Activated CD4-positive, alpha-beta memory T cell treated with anti-CD3 and anti-CD28 coated beads, Interleukin-2, amount 10 ng/mL, durations not matched to agents 7 days and 5 days (primary cell): Measurements from ENCODE around the gene PP2D1. TPM values are rescaled to one million over a fixed set of nuclear protein-coding genes. Genes with fewer than 3 reads are reported as not detected.
A peak's percentile ranks its signal among the peaks of the same experiment; 100 is the strongest.

Experiments
- CTCF ChIA-PET: fragments of 350-600 bp; sonication (Branson Sonifier 250); formaldehyde crosslinking; loops from one replicate; lab custom pipeline; 2021; ENCODE audit warnings: antibody characterized with exemption, inconsistent platforms; lab: Charles Lee
- POLR2A ChIA-PET: fragments of 350-600 bp; sonication (Branson Sonifier 250); formaldehyde crosslinking; loops from one replicate; lab custom pipeline; 2021; ENCODE audit warnings: antibody characterized with exemption; lab: Charles Lee
- DNase-seq: peaks from one replicate; pipeline ENCODE4 v3.0.0-alpha.2; 2020
- H3K27ac Mint-ChIP-seq: one replicate; pipeline ENCODE4 v1.8.0; 2021; ENCODE audit warnings: mild to moderate bottlenecking, mixed read lengths
- H3K27me3 Mint-ChIP-seq: one replicate; pipeline ENCODE4 v1.8.0; 2021; ENCODE audit warnings: mixed read lengths
- H3K36me3 Mint-ChIP-seq: one replicate; pipeline ENCODE4 v1.8.0; 2021; ENCODE audit warnings: low read depth, mixed read lengths
- H3K4me1 Mint-ChIP-seq: one replicate; pipeline ENCODE4 v1.8.0; 2021; ENCODE audit warnings: mixed read lengths
- H3K4me3 Mint-ChIP-seq: one replicate; pipeline ENCODE4 v1.8.0; 2021; ENCODE audit warnings: mild to moderate bottlenecking, mixed read lengths
- H3K9me3 Mint-ChIP-seq: one replicate; pipeline ENCODE4 v1.8.0; 2021; ENCODE audit warnings: mixed read lengths
- total RNA-seq, 2 experiments: library from RNA; stranded (reverse); gene quantifications; one replicate each; pipeline ENCODE4 v1.2.3, GENCODE V29; 2021

The PP2D1 gene
- total RNA-seq, 2 experiments from 2014 or later, result not detected

DNA sequence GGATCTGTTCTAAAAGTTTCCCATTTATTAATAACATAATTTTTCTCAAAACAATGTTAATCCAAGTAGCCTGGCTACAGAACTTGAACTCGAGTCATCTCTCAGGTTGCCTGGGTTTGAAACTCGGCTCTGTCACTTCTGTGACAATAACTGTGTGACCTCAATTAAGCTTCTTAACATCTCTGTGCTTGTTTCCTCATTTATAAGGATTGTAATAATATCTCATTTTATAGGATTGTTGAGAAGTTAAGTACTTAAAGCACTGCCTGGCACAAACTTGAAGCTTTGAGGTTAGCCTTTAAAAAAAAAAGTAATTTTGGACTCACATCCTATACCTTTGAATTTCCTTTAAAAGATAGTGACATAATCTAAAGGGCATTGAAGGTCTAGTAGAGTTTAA is 61.7 kb downstream of the PP2D1 start:
- POLR2A ChIA-PET, result interaction anchor here (1.2 to 4.7 kb wide), 3 partner anchors 18 to 236 kb away, joined by 3 to 47 read pairs (median 4); partner anchors contain the start of gene SGO1

DNA sequence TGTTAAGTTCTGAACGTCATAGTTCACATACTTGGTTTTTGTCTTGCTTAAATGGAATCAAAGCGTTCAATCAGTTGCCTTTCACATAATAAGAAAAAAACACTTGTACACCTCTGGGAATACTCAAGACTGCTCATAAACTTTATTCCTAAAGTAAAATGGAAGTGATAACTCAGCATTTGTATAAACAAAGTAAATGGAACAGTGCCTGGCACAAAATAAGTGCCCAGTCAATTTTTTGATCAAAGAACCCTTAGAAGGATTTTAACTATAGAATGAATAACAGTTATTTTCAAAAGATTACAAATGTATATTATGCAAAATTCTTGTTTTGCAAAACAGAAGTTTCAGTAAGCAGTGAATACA is 63.9 kb downstream of the PP2D1 start:
- peaks cover 45% of the 10 kb centered on the region for H3K4me1 Mint-ChIP-seq
- CTCF ChIA-PET, result interaction anchor here (0.9 to 1.1 kb wide), 5 partner anchors 92 to 292 kb away, joined by 3 to 5 read pairs (median 3); partner anchors contain the start of genes KAT2B and SGO1
- peak overlapping the region; percentile 99 for H3K27ac Mint-ChIP-seq
- H3K27me3 Mint-ChIP-seq, result no peaks in the 10 kb centered on the region
- H3K9me3 Mint-ChIP-seq, result no peaks in the 10 kb centered on the region
- H3K4me3 Mint-ChIP-seq, result peak overlapping the region; percentile 89
- DNase-seq, result no peak
- H3K36me3 Mint-ChIP-seq, result peaks cover 37% of the 10 kb centered on the region
- POLR2A ChIA-PET, result interaction anchor here (0.8 to 4.7 kb wide), 13 partner anchors 9 to 238 kb away, joined by 3 to 47 read pairs (median 5); partner anchors contain the start of genes KAT2B and SGO1

More for the DNA sequence above, 61.7 kb downstream of the PP2D1 start:
- DNase-seq, result no peak
- Mint-ChIP-seq H3K36me3 (peaks cover 52% of the 10 kb centered on the region), H3K27me3 (no peaks in the 10 kb centered on the region), H3K4me1 (peaks cover 51% of the 10 kb centered on the region), H3K4me3 (no peak overlapping the region), H3K27ac (no peak overlapping the region), H3K9me3 (no peaks in the 10 kb centered on the region)
- CTCF ChIA-PET, result no interaction called here

DNA sequence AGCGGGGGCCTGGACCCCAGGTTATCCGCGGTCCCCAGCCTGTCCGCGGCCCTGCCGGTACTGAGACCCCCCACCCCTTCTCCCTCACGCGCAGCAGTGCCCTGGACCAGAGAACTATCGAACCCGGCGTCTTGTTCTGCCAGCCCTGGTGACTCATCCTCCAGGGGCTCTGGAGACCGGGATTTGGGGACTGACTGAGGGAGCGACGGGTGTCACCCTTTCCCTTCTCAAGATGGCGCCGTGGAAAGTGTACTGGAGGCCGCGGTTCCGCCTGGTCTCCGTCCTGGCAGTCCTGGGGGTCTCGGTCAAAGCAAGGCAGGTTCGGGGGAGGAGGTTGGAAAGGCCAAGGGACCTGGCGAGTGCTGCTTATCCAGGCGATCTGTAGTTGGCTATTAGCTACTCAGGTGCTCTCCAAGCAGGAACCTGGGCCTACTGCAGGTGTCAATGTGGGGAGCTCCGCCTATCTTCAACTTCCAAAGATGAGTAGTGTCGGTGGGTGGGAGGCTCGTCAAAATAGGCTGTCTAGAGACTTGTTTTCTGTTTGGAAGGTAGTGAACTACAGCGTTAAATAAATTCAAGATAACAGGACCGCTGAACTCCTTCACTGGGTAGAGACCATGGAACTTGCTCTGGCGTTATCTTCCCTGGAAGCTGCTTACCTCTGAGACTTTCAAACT is 64.4 kb downstream of the PP2D1 start:
- POLR2A ChIA-PET, result interaction anchor here (0.8 to 4.7 kb wide), 13 partner anchors 9 to 238 kb away, joined by 3 to 47 read pairs (median 5); partner anchors contain the start of genes KAT2B and SGO1
- H3K27me3 Mint-ChIP-seq, result no peaks in the 10 kb centered on the region
- peak overlapping the region; percentile 89 for H3K4me3 Mint-ChIP-seq
- CTCF ChIA-PET, result interaction anchor here (0.9 to 1.1 kb wide), 5 partner anchors 92 to 293 kb away, joined by 3 to 5 read pairs (median 3); partner anchors contain the start of genes KAT2B and SGO1
- H3K4me1 Mint-ChIP-seq, result peaks cover 44% of the 10 kb centered on the region
- no peaks in the 10 kb centered on the region for H3K9me3 Mint-ChIP-seq
- peak; percentile 56 for DNase-seq
- peaks cover 37% of the 10 kb centered on the region for H3K36me3 Mint-ChIP-seq
- H3K27ac Mint-ChIP-seq, result peak overlapping the region; percentile 99

DNA sequence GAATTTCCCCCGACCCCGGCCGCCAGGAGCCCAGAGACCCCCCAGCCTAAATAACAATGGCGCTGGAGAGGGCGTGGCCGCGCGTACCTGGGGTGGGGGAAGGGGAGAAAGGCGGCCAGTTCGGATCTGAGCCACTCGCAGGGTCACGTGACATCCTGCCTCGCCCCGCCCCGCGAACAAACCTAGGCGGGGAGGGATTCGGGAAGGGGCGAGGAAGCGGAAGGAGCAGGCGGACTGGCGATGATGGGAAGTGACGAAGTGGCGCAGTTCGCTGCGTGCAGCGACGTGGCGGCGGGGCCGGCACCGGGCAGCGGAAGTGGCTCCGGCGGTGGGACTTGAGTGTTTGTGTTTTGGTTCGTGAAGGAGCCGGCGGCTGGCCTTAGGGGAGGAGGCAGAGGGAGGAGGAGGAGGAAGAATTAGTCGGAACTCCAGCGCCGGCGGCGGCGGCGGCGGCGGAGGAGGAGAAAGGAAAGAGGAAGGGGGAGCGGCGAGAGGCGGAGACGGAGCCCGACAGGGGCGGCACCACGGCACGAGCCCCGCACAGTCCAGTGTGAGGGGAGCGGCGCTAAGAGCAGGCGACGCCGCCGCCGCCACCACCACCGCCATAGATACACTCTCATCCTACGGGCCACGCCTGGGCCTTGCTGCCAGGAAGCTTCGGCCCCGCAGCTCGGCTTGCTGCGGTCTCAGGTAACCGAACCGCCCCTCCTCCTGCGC is 65.1 kb downstream of the PP2D1 start, which contains the start of gene RAB5A:
Gene RAB5A (plus strand): TSS at position 266 of the 717 bp plus-strand sequence. CDS start 3,802 bp downstream, outside the sequence.
- ChIA-PET CTCF (interaction anchor here (0.9 to 1.1 kb wide), 3 partner anchors 10 to 159 kb away, joined by 3 read pairs; partner anchors contain the start of gene KAT2B), POLR2A (interaction anchor here (0.9 to 4.7 kb wide), 14 partner anchors 10 to 239 kb away, joined by 3 to 47 read pairs (median 4); partner anchors contain the start of genes KAT2B and SGO1)
- H3K4me3 Mint-ChIP-seq, result peak within 1 kb of the TSS; percentile 89
- no peaks in the 10 kb centered on the region for H3K9me3 Mint-ChIP-seq
- peaks cover 37% of the 10 kb centered on the region for H3K36me3 Mint-ChIP-seq
- peak; percentile 98 for DNase-seq
- H3K27ac Mint-ChIP-seq, result peak within 1 kb of the TSS; percentile 99
- H3K4me1 Mint-ChIP-seq, result peaks cover 40% of the 10 kb centered on the region
- H3K27me3 Mint-ChIP-seq, result no peaks in the 10 kb centered on the region

DNA sequence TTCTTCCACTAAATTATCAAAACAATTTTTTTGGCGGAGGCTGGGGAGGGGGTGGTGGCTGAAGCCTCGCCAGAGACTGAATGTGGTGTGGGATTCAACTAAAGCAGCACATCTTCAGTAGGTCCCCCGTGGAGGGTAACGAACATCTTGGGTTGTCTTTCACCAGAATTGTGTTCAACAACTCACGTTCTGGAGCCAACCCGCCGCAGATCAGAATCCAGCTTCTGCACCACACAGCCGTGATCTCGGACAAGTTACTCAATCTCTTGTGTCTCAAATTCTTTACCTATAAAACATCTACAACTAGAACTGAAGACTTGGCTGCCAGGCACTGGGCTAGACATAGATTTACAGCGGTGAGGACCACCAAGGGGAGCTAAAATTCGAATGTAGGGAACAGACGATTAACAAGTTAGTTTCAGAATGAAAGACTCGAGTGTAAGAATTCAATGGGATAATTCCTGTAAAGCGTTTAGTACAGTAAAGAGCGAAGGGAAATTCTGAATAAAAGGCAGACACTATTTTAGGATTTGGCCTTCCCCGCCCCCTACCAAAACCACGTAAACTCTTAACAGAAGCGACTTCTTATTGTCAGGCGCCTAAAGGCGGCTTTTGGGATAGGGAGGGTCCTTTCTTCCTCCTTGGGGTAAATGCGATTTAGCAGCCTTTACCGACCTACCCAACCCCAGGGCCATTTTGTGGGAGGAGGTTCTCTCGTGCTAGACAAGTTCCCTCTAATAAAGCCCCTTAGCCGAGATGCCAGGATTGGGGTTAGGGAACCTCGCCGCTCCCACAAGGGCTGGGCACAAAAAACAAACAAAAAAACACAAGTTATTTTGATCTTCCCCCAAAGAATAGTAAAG is 65.9 kb downstream of the PP2D1 start:
- peak overlapping the region; percentile 89 for H3K4me3 Mint-ChIP-seq
- H3K27me3 Mint-ChIP-seq, result no peaks in the 10 kb centered on the region
- no peak for DNase-seq

DNA sequence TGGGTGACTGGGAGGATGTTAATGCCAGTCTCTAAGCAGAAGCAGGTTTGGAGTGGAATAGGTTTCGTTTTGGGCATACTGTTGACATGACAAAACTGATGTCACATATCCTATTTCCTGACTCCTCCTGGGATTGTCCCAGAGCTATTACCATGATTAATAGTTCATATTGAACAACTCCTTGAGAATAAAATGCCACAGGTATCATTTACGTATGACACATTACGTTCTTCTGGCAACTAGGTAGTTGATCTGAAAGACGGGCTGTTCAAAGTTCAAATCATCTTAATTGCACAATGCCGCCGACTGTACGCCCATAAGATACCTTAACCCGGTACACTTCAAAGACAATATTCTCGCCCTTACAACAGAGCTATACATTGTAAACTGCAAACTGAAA is 66.5 kb downstream of the PP2D1 start:
- H3K36me3 Mint-ChIP-seq, result peaks cover 26% of the 10 kb centered on the region
- H3K27me3 Mint-ChIP-seq, result no peaks in the 10 kb centered on the region
- no peak for DNase-seq
- CTCF ChIA-PET, result interaction anchor here (1.0 to 1.2 kb wide), 2 partner anchors 8 to 96 kb away, joined by 3 to 4 read pairs; no protein-coding TSS in a partner anchor
- peak overlapping the region; percentile 89 for H3K4me3 Mint-ChIP-seq
- no peaks in the 10 kb centered on the region for H3K9me3 Mint-ChIP-seq
- peak overlapping the region; percentile 51 for H3K27ac Mint-ChIP-seq
- H3K4me1 Mint-ChIP-seq, result peaks cover 29% of the 10 kb centered on the region
- POLR2A ChIA-PET, result interaction anchor here (0.7 to 1.8 kb wide), 5 partner anchors 93 to 241 kb away, joined by 3 to 8 read pairs (median 4); no protein-coding TSS in a partner anchor

More for the DNA sequence above, 65.9 kb downstream of the PP2D1 start:
- peaks cover 34% of the 10 kb centered on the region for H3K4me1 Mint-ChIP-seq
- no peaks in the 10 kb centered on the region for H3K9me3 Mint-ChIP-seq
- peak overlapping the region; percentile 99 for H3K27ac Mint-ChIP-seq
- CTCF ChIA-PET, result interaction anchor here (1.0 to 1.2 kb wide), 2 partner anchors 9 to 95 kb away, joined by 3 to 4 read pairs; no protein-coding TSS in a partner anchor
- POLR2A ChIA-PET, result interaction anchor here (0.7 to 1.8 kb wide), 5 partner anchors 92 to 240 kb away, joined by 3 to 8 read pairs (median 4); no protein-coding TSS in a partner anchor
- H3K36me3 Mint-ChIP-seq, result peaks cover 30% of the 10 kb centered on the region

DNA sequence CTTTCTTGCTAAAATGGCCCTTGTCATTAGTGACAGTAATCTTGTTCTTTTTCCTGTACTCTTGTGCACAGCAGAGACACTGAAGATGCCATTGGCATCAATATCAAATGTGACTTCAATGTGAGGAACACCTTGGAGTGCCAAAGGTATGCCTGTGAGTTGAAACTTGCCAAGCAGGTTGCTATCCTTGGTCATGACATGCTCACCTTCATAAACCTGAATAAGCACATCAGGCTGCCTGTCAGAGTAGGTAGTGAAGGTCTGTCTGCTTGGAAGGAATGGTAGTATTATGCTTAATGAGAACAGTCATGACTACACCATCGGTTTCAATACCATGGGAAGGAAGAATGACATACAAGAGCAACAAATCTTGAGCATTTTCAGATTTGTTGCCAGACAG is 71.4 kb downstream of the PP2D1 start:
- Mint-ChIP-seq H3K4me1 (peaks cover 18% of the 10 kb centered on the region), H3K9me3 (no peaks in the 10 kb centered on the region), H3K27ac (no peak overlapping the region), H3K4me3 (no peak overlapping the region), H3K27me3 (no peaks in the 10 kb centered on the region), H3K36me3 (no peaks in the 10 kb centered on the region)
- DNase-seq, result no peak
- CTCF ChIA-PET, result no interaction called here
- POLR2A ChIA-PET, result no interaction called here

DNA sequence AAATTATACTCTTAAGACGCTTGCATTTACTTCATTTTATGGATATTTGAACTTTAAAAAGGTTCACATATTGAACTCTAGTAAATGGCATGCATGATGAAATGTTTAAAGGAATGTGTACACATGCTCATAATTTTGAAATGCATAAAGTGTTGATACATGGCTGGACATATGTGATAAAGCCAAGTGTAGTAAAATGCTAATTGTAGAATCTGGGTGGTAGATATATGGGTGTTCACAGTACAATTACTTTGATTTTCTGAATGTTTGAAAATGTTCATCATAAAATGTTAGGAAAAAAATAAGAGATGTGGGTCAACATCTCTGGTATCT is 73.8 kb downstream of the PP2D1 start:
- no peaks in the 10 kb centered on the region for H3K36me3 Mint-ChIP-seq
- ChIA-PET POLR2A (interaction anchor here (1.2 to 1.6 kb wide), 3 partner anchors 11 to 247 kb away, joined by 3 to 6 read pairs (median 5); partner anchors contain the start of genes KAT2B and SGO1), CTCF (no interaction called here)
- no peak overlapping the region for H3K27ac Mint-ChIP-seq
- H3K4me1 Mint-ChIP-seq, result peaks cover 22% of the 10 kb centered on the region
- H3K9me3 Mint-ChIP-seq, result no peaks in the 10 kb centered on the region
- H3K27me3 Mint-ChIP-seq, result peaks cover 12% of the 10 kb centered on the region
- DNase-seq, result no peak
- no peak overlapping the region for H3K4me3 Mint-ChIP-seq

DNA sequence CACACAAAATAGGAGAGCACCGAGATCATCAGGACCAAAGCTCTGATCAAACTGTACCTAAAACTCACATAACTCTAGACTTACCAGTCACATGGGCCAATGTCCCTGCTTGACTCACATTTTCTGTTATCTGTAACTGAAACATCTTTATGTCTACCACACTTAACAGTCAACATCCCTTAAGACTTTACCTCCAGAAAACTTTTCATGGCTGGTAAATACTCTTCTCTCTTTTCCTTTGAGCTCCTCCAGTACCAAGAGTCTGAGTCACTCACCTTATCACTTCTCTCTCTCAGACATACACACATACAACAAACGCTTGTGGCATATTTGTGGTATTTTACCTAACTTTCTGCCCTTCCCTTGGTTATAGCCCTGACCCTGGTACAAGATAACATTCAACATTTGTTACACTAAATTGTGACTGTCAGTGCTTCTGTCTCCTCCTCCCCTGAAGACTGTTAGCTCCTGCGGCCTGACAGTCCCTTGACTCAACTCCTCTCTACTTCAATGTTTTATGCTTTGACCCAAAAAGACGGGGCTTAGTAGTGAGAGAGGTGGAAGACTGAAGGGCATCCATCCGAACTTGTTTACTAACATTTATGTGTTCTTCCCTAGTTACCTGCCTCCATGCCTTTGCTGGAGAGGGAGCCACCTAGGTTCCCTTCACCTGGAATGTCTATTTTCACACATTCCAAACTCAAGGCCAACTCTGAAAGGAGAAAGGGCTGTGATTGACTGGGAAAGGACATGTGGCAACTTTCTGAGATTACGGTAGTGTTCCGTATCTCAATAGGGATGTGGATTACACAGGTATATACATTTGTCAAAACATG is 74.4 kb downstream of the PP2D1 start:
- H3K4me1 Mint-ChIP-seq, result peaks cover 26% of the 10 kb centered on the region
- H3K27me3 Mint-ChIP-seq, result peaks cover 17% of the 10 kb centered on the region
- no peak overlapping the region for H3K4me3 Mint-ChIP-seq
- no peak for DNase-seq
- H3K36me3 Mint-ChIP-seq, result no peaks in the 10 kb centered on the region
- POLR2A ChIA-PET, result interaction anchor here (1.2 to 1.6 kb wide), 3 partner anchors 11 to 248 kb away, joined by 3 to 6 read pairs (median 5); partner anchors contain the start of genes KAT2B and SGO1
- peak overlapping the region; percentile 61 for H3K27ac Mint-ChIP-seq
- no peaks in the 10 kb centered on the region for H3K9me3 Mint-ChIP-seq
- CTCF ChIA-PET, result interaction anchor here (0.8 kb wide), 1 partner anchor 8 kb away, joined by 3 read pairs; no protein-coding TSS in a partner anchor
